ENCODE measurements around the gene TMEM266.

TMEM266 gene

DNA sequence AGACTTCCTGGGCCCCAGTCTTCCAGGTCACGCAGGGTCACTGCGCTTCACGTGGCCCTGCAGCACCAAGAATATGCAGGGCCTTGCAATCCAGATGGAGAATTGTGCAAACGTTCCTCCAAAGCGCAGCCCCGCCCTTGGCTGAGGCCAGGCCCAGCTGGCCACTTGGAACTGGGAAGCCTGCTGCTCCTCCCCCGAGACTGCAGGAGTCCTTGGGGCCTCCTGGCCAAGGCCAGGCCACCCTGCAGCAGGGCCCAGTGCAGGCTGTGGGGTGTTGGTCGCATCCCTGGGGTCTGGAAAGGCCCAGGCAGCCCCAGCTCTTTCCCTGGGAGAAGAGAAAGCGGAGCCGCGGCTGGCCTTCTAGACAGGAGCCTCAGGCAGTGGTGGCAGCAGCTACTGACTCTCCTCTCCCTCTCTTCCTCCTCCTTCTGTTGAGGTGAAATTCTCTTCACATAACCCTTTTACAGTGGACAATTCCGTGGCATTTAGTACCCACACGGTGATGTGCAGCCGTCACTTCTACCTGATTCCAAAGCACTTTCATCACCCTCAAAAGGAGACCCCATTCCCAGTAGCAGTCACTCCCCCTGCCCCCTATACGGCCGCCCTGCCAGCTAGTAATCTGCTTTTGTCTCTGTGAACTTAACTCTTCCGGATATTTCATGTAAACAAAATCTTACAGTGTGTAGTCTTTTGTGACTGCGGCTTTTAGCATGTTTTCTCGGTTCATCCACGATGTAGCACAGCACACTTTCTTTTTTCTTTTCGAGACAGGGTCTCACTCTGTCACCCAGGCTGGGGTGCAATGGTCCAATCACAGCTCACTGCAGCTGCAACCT, 103.9 kb downstream of the TMEM266 start:
- DNase-seq = no peak

DNA sequence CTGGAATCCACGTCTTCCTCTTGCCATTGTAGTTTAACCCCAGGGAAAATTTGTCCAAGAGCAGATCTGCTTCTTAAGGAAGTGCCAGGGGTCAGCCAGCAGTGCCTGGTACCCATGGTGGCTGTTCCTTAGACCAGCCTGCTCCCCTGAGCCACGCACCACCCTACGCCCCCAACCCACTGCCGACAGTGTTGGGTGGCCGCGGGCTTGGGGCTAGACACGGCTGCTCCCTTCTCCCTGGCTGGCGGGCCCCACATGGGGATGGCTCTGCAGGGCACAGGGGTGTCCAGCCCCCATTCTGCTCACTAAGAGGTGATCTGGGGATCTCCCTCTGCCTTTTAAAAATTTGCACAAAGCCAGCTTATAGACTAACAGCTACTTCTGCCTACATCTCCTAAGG, 104.8 kb downstream of the TMEM266 start:
- no peak for DNase-seq

DNA sequence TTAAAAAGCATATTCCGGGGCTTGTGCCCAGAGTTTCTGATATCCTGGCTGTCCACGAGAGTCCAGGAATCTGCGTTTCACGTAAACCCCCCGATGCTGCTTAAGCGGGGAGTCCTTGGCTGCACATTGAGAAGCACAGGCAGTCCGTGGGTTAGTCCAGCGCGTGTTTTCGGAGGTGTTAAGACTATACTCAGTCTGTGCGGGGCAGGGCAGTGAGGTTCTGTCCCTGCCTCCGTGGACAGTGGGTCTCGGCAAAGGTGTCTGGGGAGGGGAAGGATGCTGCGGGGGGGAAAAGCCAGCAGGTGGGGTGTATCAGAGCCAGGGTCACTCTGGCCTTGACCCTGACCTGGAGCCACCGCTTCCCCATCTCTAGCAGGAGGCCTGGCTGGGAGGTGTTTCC, 106.2 kb downstream of the TMEM266 start:
- DNase-seq = no peak

DNA sequence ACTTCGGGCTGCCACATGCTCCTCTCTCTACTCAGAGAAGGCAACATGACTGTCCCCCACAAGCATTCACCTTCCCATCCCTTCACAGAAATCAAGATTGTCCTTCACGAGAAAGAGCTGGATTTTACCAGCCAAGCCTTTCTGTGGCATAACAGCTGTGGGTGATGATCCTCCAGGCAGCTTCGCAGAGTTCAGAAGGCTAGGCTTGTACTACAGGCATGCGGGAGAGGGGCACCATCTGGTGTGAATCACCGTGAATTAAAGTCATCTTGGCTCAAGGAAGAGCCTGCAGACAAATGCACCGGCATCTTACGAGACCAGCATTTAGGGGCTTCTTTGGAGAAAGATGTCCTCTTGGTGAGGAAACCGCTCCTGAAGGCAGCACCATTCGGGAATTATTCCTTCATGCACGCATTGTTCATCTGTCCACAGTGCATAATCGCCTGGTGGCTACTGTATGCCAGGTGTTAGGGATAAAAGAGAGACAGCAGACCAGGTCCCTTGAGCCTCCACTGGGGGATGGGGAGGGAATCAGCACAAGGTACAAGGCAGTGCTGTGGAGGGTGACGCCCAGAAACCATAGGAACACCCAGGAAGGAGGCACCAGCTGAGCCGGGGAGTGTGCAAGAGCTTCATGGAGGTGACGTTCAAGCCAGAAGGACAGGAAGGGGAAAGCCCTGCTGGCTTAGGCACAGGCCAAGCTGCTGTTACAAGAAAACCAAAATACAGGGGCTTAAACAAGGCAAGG, 108.6 kb downstream of the TMEM266 start:
- DNase-seq = no peak

DNA sequence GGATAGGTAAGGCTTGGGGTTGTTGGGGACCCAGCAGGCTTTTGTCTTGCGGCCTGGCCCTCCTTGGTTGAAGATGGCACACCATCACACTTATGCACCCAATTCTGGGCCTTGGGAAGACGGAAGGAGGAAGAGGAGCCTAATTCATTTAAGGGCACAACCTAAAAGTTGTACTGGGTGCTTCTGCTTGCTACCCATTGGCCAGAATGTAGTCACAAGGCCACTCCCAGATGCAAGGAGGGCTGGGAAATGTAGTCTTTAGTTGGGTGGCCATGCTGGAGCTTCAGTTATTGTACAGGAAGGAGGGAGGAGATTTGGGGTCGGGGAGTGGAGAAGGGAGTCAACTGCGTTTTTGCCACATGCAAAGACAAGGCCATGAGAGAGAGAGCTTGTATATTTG, 109.2 kb downstream of the TMEM266 start:
- no peak for DNase-seq

DNA sequence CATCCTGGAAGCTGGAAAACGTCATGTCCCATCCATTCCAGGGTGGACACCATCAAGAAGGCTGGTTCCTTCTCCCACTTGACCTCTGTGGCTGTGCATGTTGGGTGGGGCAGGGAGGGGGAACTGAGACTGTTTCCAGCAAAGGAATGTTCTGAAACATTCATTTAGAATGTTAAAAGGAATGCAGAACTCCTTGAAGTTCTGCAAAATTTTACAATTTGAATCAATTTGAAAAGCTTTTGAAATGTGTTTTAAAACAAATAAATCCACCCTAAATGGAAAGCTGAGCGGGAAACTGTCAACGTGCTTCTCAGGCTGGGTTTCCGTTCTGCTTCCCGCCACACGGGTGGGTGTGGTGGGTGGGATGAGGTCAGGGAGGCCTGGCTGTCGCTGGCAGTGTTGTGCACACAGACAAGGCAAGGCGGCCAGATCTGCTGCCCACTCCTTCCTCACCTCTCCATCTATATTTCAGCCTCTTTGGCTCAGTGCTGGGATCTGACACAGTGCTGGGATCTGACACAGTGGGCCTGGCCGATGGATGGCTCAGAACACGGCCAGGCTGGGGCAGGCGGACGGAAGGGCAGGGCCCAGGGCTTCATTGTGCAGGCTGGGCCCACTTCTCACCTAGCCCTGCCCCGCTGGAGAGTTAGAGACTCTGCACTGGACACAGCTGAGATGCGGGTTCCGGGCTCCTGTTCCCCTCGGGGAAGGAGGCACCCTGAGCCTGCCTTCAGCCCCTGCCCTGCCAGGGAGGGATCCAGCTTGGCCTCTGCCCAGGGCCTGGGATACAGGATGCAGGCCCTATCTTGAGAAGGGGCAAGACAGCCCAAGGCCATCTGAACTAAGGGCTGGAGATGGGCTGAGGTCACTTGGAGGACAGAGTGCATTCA, 110.4 kb downstream of the TMEM266 start:
- DNase-seq = no peak

DNA sequence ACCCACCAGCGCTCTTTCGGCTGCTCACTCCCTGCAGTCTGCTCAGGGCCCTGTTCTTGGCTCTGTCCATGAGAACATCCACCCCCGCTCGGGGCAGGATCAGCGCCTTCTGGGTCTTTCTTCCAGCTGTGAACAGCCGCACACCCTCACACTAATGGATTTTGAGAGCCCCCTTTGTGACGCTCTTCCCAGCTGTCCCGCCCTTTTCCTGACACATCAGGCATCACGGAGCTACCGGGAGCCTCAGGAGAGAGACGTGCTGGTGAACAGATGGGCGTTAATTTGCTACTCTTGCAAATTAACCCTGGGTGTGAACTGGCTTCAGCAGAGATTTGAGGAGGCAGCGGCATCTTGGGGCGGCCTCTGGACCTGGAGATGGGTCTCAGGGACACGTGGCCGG, 113.0 kb downstream of the TMEM266 start:
- DNase-seq = no peak

DNA sequence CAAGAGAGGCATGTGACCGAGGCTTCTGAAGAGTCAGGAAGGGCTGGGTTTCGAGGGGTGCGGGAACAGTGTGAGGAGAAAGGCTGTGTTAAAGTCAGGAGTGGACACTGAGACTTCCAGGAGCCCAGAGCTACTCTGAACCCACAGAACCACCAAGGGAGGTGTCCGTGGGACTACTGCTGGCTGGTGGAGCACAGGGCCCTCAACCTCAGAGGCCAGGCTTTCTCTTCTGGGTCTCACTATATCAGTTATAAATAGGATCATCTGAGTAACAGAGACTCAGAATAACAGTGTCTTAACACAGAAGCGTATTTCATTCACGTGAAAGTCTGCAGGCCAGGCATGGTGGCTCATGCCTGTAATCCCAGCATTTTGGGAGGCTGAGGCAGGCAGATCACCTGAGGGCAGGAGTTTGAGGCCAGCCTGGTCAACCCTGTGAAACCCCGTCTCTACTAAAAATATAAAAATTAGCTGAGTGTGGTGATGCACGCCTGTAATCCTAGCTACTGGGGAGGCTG, 113.6 kb downstream of the TMEM266 start:
- no peak for DNase-seq

DNA sequence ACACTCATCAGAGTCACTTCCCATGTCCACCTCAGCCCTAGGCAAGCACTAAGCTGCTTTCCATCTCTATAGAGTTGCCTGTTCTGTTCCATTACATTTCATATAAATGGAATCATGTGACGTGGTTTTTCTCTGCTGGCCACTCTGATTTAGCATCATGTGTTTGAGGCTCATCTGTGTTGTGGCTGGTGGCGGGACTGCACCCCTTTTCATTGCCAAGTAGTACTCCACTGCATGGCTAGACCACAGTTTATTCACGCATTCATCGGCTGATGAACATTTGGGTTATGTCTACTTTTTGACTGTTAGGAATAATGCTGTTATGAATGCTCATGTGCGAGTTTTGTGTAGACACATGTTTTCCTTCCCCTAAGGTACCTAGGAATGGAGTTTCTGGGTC, 114.9 kb downstream of the TMEM266 start:
- DNase-seq = no peak

DNA sequence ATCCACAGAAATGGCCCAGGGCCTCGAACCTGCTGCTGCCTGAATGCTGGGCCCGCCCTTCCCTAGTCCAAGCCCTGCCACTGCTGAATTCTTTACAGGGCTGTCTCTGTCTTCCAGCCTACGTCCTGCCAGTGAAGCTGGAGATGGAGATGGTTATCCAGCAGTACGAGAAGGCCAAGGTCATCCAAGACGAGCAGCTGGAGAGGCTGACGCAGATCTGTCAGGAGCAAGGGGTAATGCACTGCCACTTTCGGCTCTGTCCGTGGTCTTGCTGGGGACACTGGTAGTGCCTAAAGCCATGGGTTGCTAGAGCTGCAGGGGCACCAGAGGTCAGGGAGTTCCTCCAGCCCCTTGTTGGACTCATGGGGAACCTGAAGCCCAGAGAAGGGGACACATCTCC, 115.7 kb downstream of the TMEM266 start:
- no peak for DNase-seq

DNA sequence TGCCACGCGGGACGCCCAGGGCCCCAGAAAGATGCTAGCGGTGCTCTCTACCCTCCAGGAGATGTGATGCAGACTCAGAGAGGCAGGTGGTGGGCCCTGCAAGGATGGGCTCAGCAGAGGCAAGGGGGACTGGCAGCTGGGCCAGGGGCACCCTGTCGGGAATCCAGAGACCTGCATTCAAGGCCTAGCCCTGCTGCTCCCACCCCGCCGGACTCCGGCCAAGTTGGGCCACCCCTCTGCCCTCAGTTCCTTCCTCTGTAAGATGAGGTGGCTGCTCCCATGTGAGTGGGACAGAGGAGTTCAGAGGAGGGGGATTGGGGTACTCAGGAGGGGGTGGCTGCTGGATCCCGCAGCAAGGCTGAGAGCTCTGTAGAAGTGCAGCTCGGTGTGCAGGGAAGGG, 116.3 kb downstream of the TMEM266 start:
- no peak for DNase-seq

DNA sequence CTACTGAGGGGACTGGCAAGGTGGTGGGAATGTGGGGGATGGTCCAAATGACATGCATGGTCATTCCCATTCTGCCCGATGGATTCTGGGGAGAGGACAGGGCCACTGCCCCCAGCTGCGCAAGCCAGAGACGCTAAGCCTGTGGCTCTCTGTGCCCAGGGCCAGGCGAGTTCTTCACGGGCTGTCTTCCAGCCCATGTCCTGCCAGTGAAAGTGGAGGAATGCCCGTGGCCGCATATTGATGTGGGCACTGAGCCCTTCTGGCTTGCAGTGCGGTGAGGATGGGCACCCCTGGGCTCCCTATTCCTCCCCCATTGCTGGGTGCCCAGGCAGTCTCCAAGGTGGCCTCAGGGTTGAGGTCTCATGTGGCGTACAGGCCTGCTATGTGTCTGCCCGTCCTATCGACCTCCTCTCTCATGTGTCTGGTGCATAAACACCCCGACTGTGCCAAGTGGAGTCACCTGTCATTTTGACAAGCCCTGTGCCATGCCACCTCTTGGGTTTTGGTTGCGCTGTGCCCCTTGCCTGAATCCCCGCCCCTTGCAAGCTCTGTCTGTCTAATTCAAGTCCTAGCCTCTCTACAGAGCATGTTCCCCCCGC, 116.8 kb downstream of the TMEM266 start:
- DNase-seq = no peak

DNA sequence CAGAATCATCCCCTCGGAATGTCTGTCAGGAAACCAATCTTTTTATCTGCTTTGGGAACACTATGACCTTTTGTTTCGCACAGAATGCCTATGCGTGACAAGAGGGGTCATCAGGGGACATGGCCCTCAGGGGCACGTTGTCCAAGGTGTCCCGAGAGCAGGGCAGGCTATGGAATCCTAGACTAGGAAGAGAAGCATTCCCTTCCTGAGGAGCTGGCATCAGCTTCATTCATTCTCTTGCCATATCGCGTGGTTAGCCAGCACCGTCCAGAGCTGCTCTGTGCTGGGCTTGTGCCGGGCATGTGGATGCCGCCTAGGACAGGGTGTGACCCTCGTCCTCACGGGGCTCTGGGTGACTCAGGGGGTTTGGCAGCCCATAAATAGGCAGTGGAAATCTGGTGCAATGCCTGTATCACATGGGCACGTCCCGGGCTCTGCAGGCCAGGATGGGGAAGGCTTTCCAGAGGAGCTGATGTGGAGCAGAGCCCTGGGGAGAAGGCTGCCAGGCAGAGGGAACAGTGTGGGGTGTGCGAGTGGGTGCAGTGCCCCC, 117.8 kb downstream of the TMEM266 start:
- no peak for DNase-seq

DNA sequence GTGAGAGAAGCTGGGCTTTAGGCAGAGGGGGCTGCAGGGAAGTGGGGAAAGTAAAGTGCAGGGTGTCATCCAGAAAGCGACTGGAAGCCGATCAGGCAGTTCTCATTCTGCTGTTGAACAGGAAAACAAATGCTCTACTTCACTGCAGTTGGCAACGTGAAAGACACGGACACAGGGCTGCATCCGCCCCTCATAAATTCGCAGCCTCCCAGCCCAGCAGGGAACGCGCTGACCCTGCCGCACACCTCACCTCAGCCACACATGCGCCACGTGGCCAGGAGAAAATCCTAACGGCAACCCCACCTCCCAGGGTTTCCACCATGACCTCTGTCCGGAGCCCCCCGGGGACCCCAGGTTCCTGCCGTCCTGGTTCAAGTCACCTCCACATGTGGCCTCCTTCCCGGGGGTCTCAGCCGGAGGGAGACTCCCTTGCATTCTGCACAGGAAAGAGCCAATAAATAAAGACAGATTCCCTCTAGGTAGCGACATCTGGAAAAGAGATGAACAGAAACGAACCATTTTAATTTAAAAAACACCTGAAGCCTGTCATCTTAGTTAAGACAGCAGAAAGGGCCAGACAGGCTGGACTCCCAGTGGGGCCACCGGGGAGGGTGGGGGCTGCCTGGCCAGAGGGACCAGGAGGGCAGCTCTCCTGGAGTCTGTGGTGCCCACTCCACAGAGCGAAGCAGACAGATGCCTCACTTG, 118.7 kb downstream of the TMEM266 start:
- DNase-seq = no peak

DNA sequence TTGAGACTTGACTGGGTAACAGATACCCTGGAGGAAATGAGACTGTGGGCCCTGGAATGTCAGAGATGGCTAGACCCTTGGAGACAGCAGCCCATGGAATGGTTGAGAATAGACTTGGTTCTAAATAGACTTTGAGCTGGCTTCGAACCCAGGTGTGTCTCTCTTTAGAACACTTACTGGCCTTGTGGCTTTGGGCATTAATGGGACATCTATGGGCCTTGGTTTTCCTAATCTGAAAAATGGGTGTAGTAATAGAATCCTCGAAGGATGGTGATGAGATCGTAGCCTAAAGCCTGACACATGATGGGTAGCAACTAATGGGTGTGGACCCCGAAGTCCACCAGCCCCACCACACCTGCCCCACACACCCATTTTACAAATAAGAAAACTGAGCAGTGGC, 119.2 kb downstream of the TMEM266 start:
- no peak for DNase-seq

DNA sequence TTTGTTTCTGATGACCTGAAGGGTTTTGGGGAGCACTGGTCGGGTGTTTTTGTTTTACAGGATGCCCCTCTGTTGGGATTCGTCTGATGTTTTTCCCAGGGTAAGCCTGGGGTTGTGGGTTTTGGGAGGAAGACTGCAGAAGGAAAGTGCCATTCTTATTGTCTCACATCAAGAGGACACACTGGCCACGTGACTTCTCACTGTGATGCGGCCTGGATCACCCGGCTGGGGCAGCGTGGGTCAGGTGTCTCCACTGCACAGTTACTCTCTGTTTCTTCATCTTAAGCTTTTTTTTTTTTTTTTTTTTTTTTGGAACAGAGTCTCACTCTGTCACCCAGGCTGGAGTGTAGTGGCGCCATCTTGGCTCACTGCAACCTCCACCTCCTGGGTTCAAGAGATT, 120.5 kb downstream of the TMEM266 start:
- no peak for DNase-seq

DNA sequence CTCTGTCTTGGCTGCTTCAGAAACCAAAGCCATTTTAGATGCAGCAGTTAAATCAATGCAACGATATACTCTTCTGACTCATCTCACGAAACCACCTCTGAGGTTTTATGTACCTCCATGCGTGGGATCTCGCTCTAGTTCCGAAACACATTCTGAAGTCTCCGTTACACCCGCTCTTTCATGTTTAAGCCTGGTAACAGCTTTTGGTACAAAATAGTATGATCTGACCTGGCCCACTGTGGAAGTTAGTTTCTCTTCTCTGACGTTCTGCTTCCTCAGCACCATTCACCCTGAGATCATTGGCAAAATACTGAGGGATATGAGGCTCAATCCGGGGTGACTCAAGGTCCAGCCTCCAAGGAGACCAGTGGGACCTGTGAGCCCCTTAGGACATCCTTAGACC, 121.9 kb downstream of the TMEM266 start:
- DNase-seq = no peak

DNA sequence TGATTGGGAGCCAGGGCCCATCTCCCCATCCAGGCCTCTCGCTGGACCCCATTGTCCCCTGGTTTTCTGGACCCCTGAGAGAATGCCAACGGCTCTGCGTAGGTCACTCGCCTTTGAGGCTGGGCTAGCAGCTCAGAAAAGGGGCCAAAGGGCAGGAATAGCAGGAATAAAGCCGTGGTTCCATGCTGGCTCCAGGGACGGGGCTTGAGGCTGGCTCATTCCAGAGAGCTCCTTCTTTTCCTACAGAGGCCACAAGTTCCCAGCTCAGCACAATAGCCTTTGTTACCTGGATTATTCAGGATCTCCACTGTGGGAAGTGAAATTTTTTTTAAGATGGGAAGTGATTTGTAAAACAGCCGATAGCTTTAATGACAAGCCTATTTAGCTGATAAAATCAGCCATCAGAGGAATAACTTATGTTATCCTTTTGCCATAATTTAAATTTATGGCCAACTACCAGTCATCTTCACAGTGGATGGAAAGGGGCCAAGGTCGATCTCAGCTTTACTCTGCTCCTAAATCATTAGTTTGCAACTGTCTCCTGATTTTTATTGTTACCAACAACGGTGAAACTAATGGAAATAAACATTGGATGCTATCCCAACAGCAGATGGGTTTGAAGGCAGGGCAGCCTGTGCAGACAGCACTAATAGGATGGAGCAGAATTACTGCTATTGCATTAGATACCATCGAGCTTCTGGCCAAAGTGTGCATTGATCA, 124.3 kb downstream of the TMEM266 start:
- DNase-seq = no peak

DNA sequence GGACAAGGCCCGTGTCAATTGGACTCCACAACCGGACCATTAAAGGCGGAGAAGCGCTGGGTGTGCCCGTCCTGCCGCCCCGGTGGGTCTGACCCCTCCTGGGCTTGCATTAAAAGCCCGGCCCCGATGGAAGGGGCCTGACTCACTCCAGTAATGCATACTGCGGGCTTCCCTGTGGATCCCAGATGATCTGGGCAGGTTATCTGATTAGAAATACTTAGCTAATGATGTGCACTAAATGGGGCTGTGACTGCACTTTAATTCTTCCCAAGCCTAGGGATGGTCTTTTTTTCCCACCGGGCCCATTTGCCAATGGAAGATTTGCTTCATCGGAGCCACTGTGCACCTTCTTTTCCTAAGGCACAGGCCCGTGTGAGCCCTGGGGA, 124.9 kb downstream of the TMEM266 start:
- DNase-seq = no peak

DNA sequence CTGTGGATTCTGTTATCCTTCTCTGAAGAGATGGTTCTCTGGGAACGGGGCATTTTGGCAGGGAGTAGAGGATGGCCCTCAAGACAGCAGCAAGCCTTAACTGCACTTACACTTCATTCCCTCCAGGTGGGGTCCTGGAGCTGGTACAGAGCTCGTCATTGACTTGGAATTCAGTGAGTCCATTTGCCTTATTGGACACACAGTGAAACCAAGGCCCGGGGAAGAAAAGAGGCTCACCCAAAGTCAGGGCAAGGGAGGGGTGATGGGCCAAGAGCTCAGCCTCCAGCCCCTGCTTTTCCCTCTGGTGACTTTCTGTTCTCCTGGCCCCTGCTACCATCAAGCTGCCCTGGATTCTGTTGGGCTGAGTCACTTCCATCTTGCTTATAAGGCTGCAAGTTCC, 125.9 kb downstream of the TMEM266 start:
- no peak for DNase-seq

DNA sequence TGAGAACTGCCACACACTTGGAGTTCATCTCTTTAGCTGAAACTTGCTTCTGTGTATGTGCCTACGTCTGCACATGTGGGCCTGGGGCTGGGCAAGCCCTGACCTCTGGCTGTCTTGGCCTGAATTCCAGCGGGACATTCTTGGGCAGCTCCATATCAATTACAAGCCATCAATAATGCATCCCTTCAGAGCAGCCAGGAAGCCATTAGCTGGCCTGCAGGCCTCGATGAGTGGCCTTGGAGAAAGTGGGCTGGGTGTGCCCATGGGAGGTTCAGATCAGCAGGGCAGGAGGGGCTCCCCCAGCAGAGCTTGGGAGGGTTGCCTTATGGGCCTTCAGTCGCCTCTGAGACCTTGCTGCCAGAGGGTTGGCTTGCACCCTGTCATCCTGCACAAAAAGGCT, 127.4 kb downstream of the TMEM266 start:
- no peak for DNase-seq
